Ramos (cell line): ENCODE measurements around the gene GABBR1.

Experiments used
- in situ Hi-C: fragments of 300-500 bp; cut with MboI; formaldehyde crosslinking; loops from one replicate; pipeline ENCODE4 v1.14.3; 2022; ENCODE audit warnings: low sequenced_read_pairs; ENCODE audit not compliant: unreplicated experiment

GABBR1 gene

GRCh38 chr6:29531668-29532067 is 101.3 kb downstream of the GABBR1 start:
- in situ Hi-C loops, result no loop called here

GRCh38 chr6:29530671-29531310 is 102.2 kb downstream of the GABBR1 start:
- in situ Hi-C loops, result no loop called here

GRCh38 chr6:29529956-29530355 is 103.0 kb downstream of the GABBR1 start:
- in situ Hi-C loops, result no loop called here

GRCh38 chr6:29528988-29529560 is 103.9 kb downstream of the GABBR1 start:
- in situ Hi-C loops, result no loop called here

GRCh38 chr6:29528300-29528931 is 104.6 kb downstream of the GABBR1 start:
- in situ Hi-C loops, result no loop called here

- in situ Hi-C loops, result no loop called here
These were observed 105.4 kb downstream of the GABBR1 start for GRCh38 chr6:29527564-29527963.

GRCh38 chr6:29527126-29527525 is 105.9 kb downstream of the GABBR1 start:
- in situ Hi-C loops, result no loop called here

GRCh38 chr6:29525311-29525639 is 107.7 kb downstream of the GABBR1 start:
- in situ Hi-C loops, result no loop called here

- in situ Hi-C loops, result no loop called here
These were observed 108.3 kb downstream of the GABBR1 start for GRCh38 chr6:29524444-29525310.

- in situ Hi-C loops, result no loop called here
These were observed 108.9 kb downstream of the GABBR1 start for GRCh38 chr6:29524044-29524443.

- in situ Hi-C loops, result no loop called here
These were observed 110.8 kb downstream of the GABBR1 start for GRCh38 chr6:29522227-29522626.

GRCh38 chr6:29521006-29521680 is 111.8 kb downstream of the GABBR1 start:
- in situ Hi-C loops, result no loop called here

GRCh38 chr6:29520232-29520631 is 112.8 kb downstream of the GABBR1 start:
- in situ Hi-C loops, result no loop called here

GRCh38 chr6:29519291-29520010 is 113.5 kb downstream of the GABBR1 start:
- in situ Hi-C loops, result no loop called here

GRCh38 chr6:29517728-29518440 is 115.1 kb downstream of the GABBR1 start:
- in situ Hi-C loops, result no loop called here

GRCh38 chr6:29517245-29517644 is 115.7 kb downstream of the GABBR1 start:
- in situ Hi-C loops, result no loop called here

GRCh38 chr6:29516108-29516507 is 116.9 kb downstream of the GABBR1 start:
- in situ Hi-C loops, result no loop called here

- in situ Hi-C loops, result no loop called here
These were observed 122.2 kb downstream of the GABBR1 start for GRCh38 chr6:29510746-29511300.

- in situ Hi-C loops, result no loop called here
These were observed 122.8 kb downstream of the GABBR1 start for GRCh38 chr6:29510202-29510601.
